Measurements from ENCODE around the gene PNPLA7. TPM values are rescaled to one million over a fixed set of nuclear protein-coding genes. Genes with fewer than 3 reads are reported as not detected.

PNPLA7 gene
- total and polyA plus RNA-seq, 10 of the 15 experiments (the other 5 are each of a cell fraction or from before 2014, with no cell fraction given): 0.04 to 0.85 (median 0.19) TPM; not detected in 1

- WGBS (ENCODE audit: insufficient coverage, insufficient replicate concordance, low lambda C conversion rate, missing lambda C conversion rate): 81% methylated on average over 12 of the region's 12 CpGs
Observed at GRCh38 chr9:137593176-137593575, 43.0 kb upstream of the PNPLA7 start.

DNA sequence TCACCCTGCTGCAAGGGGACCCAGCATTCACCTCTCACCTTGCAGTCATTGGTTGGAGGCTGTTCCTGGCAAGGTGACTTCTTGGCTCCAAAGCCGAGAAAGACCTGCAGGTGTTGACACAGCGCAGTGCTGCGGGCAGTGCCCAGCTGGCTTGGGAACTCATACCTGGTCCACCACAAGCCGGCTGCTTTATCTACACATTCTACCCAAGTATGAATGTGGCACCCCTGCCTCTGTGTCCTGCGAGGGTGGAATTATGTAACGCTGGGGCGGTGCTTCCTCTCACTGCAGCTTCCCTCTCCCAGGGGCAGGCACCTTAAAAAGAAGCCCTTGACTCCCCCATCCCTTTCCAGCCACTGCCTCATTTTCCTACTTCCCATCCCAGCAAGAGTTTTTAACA is 42.6 kb upstream of the PNPLA7 start:
- H3K36me3 ChIP-seq (ENCODE audit: control insufficient read depth in 2 of 2, insufficient read depth in 2 of 2, low read length in 1 of 2): peaks cover 3 to 5% of the 10 kb centered on the region in 2 experiments; a peak in 3 of 4 replicates
- H4K20me1 ChIP-seq (ENCODE audit: control insufficient read depth, insufficient read depth): no peaks in the 10 kb centered on the region
- intact Hi-C loops (cut with micrococcal nuclease; ENCODE audit: unreplicated experiment): no loop called here
- in situ Hi-C loops (cut with MboI): no loop called here
- H3K79me2 ChIP-seq (ENCODE audit: control insufficient read depth, insufficient read depth, low read length): peaks cover 14% of the 10 kb centered on the region
- DNase-seq (ENCODE audit: low read depth, low spot score): no peak
- no peaks in the 10 kb centered on the region for H3K27me3 ChIP-seq (replicated peaks in 1 of 2; ENCODE audit: control insufficient read depth in 2 of 2, insufficient read depth in 2 of 2, low read length in 1 of 2)
- SMC1A ChIA-PET (ENCODE audit: uncharacterized antibody, unreplicated experiment): no interaction called here
- CTCF ChIA-PET: interaction anchor here (0.6 kb wide), 1 partner anchor 36 kb away, joined by 3 read pairs; no protein-coding TSS in a partner anchor
- no peak overlapping the region for H3K4me2 ChIP-seq (ENCODE audit: control insufficient read depth, insufficient read depth)
- POLR2A ChIA-PET: interaction anchor here (1.1 kb wide), 1 partner anchor 15 kb away, joined by 3 read pairs; no protein-coding TSS in a partner anchor
- peaks cover 6% of the 10 kb centered on the region; the same call in 1 of the 2 replicates for H3K4me1 ChIP-seq (ENCODE audit: control insufficient read depth, insufficient read depth, low read length)
- no TSS peak for BruUV-seq (replicated peaks)
- RAD21 ChIA-PET (ENCODE audit: unreplicated experiment): no interaction called here
- no peak for FAIRE-seq
- no peak overlapping the region for H2AFZ ChIP-seq (ENCODE audit: control insufficient read depth, low read depth, low read length)
- no peak overlapping the region for H3K4me3 ChIP-seq
- H3K27ac ChIP-seq (ENCODE audit: control insufficient read depth, insufficient read depth): no peak overlapping the region
- no peak overlapping the region for H3K9ac ChIP-seq (ENCODE audit: control insufficient read depth, insufficient read depth, low read length)
- WGBS (ENCODE audit: insufficient coverage, insufficient replicate concordance, low lambda C conversion rate, missing lambda C conversion rate): 87% methylated on average over 7 of the region's 7 CpGs
- ATAC-seq: no peak
- H3K9me3 ChIP-seq (replicated peaks; ENCODE audit: control insufficient read depth, insufficient read depth, low read length): no peaks in the 10 kb centered on the region
- TF ChIP-seq, protein P1, sequence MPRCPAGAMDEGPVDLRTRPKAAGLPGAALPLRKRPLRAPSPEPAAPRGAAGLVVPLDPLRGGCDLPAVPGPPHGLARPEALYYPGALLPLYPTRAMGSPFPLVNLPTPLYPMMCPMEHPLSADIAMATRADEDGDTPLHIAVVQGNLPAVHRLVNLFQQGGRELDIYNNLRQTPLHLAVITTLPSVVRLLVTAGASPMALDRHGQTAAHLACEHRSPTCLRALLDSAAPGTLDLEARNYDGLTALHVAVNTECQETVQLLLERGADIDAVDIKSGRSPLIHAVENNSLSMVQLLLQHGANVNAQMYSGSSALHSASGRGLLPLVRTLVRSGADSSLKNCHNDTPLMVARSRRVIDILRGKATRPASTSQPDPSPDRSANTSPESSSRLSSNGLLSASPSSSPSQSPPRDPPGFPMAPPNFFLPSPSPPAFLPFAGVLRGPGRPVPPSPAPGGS (IDR thresholded peaks at IDR 0.05; ENCODE audit: borderline replicate concordance, insufficient read depth, low read depth, low read length, poor library complexity, severe bottlenecking): no peak
- TF ChIP-seq STAT3 (IDR thresholded peaks at IDR 0.05; ENCODE audit: low read depth, low read length) (no peak), SREBF2 (IDR thresholded peaks at IDR 0.05; ENCODE audit: low read length) (no peak)
- TF ChIP-seq, protein P2, sequence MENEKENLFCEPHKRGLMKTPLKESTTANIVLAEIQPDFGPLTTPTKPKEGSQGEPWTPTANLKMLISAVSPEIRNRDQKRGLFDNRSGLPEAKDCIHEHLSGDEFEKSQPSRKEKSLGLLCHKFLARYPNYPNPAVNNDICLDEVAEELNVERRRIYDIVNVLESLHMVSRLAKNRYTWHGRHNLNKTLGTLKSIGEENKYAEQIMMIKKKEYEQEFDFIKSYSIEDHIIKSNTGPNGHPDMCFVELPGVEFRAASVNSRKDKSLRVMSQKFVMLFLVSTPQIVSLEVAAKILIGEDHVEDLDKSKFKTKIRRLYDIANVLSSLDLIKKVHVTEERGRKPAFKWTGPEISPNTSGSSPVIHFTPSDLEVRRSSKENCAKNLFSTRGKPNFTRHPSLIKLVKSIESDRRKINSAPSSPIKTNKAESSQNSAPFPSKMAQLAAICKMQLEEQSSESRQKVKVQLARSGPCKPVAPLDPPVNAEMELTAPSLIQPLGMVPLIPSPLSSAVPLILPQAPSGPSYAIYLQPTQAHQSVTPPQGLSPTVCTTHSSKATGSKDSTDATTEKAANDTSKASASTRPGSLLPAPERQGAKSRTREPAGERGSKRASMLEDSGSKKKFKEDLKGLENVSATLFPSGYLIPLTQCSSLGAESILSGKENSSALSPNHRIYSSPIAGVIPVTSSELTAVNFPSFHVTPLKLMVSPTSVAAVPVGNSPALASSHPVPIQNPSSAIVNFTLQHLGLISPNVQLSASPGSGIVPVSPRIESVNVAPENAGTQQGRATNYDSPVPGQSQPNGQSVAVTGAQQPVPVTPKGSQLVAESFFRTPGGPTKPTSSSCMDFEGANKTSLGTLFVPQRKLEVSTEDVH (IDR thresholded peaks at IDR 0.05; ENCODE audit: low read depth, partially characterized antibody): no peak

More at GRCh38 chr9:137593176-137593575, 43.0 kb upstream of the PNPLA7 start:
- Histone ChIP-seq H3K9me3 (replicated peaks; ENCODE audit: control insufficient read depth, insufficient read depth, low read length) (no peaks in the 10 kb centered on the region), H3K27ac (ENCODE audit: control insufficient read depth, insufficient read depth) (no peak overlapping the region), H2AFZ (ENCODE audit: control insufficient read depth, low read depth, low read length) (no peak overlapping the region), H3K4me2 (ENCODE audit: control insufficient read depth, insufficient read depth) (no peak overlapping the region), H3K27me3 (replicated peaks in 1 of 2; ENCODE audit: control insufficient read depth in 2 of 2, insufficient read depth in 2 of 2, low read length in 1 of 2) (no peaks in the 10 kb centered on the region), H3K36me3 (ENCODE audit: control insufficient read depth in 2 of 2, insufficient read depth in 2 of 2, low read length in 1 of 2) (peaks cover 1 to 2% of the 10 kb centered on the region in 2 experiments; a peak in 2 of 4 replicates), H3K9ac (ENCODE audit: control insufficient read depth, insufficient read depth, low read length) (no peak overlapping the region), H3K4me3 (no peak overlapping the region), H3K79me2 (ENCODE audit: control insufficient read depth, insufficient read depth, low read length) (peaks cover 14% of the 10 kb centered on the region), H4K20me1 (ENCODE audit: control insufficient read depth, insufficient read depth) (no peaks in the 10 kb centered on the region), H3K4me1 (ENCODE audit: control insufficient read depth, insufficient read depth, low read length) (peaks cover 6% of the 10 kb centered on the region; the same call in 1 of the 2 replicates)
- ATAC-seq: no peak
- no TSS peak for BruUV-seq (replicated peaks)
- FAIRE-seq: no peak
- in situ Hi-C loops (cut with MboI) (no loop called here), intact Hi-C loops (cut with micrococcal nuclease; ENCODE audit: unreplicated experiment) (no loop called here)
- RAD21 ChIA-PET (ENCODE audit: unreplicated experiment): no interaction called here
- TF ChIP-seq NFYA (IDR thresholded peaks at IDR 0.05; ENCODE audit: borderline replicate concordance, low read depth, low read length) (no peak), CHD2 (IDR thresholded peaks at IDR 0.05; ENCODE audit: borderline replicate concordance, low read depth, low read length) (no peak), EED (IDR thresholded peaks at IDR 0.05; ENCODE audit: low read depth) (no peak), HDGF (IDR thresholded peaks at IDR 0.05) (no peak), NR2C2 (IDR thresholded peaks at IDR 0.05; ENCODE audit: borderline replicate concordance, control insufficient read depth, insufficient read length, low read depth) (no peak), YY1 (IDR thresholded peaks at IDR 0.05; ENCODE audit: low read depth, low read length) (no peak), RUNX3 (IDR thresholded peaks at IDR 0.05; ENCODE audit: low read length) (no peak)
- TF ChIP-seq, protein P1 (IDR thresholded peaks at IDR 0.05; ENCODE audit: borderline replicate concordance, insufficient read depth, low read depth, low read length, poor library complexity, severe bottlenecking): no peak
- SMC1A ChIA-PET (ENCODE audit: uncharacterized antibody, unreplicated experiment): no interaction called here
- no peak for DNase-seq (ENCODE audit: low read depth, low spot score)
- POLR2A ChIA-PET: interaction anchor here (1.1 kb wide), 1 partner anchor 15 kb away, joined by 3 read pairs; no protein-coding TSS in a partner anchor
- CTCF ChIA-PET: no interaction called here

All from GM12878 (cell line).